ENCODE measurements around the gene IGSF21.

DNA sequence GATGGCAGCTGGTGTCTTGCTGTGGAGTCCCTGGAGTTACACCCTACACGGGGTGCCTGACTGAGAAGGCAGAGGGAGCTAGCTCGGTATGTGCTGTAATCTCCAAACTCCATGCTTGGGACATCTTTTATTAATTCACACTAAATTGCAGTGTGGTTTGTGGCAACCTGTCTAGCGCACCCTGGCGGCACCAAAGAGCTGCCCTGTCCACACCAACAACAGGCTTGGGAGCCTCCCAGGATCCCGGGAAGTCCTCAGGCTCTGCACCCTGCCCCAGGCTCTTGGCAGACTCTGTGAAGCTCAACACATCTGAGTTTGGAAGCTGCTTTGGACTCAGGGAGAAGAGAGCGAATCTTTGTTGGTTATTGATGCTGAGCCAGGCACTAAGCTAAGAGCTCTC is 138.9 kb downstream of the IGSF21 start:
- TF ChIP-seq POLR2AphosphoS5 (IDR thresholded peaks at IDR 0.05) = no peak
- TF ChIP-seq, protein P1, sequence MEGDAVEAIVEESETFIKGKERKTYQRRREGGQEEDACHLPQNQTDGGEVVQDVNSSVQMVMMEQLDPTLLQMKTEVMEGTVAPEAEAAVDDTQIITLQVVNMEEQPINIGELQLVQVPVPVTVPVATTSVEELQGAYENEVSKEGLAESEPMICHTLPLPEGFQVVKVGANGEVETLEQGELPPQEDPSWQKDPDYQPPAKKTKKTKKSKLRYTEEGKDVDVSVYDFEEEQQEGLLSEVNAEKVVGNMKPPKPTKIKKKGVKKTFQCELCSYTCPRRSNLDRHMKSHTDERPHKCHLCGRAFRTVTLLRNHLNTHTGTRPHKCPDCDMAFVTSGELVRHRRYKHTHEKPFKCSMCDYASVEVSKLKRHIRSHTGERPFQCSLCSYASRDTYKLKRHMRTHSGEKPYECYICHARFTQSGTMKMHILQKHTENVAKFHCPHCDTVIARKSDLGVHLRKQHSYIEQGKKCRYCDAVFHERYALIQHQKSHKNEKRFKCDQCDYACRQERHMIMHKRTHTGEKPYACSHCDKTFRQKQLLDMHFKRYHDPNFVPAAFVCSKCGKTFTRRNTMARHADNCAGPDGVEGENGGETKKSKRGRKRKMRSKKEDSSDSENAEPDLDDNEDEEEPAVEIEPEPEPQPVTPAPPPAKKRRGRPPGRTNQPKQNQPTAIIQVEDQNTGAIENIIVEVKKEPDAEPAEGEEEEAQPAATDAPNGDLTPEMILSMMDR (IDR thresholded peaks at IDR 0.05) = no peak
- no peak for TF ChIP-seq POLR2A (IDR thresholded peaks at IDR 0.05)
- TF ChIP-seq EP300 (IDR thresholded peaks at IDR 0.05) = no peak

Measured in gastroesophageal sphincter (tissue), 3 donors.